ENCODE measurements around the gene B3GALT6. TPM values are rescaled to one million over a fixed set of nuclear protein-coding genes. Genes with fewer than 3 reads are reported as not detected.

Gene B3GALT6
- total RNA-seq, 1 experiment from 2014 or later = 46.4 TPM

- H3K9me3 ChIP-seq (ENCODE audit: control insufficient read depth, insufficient read depth, low read depth, low read length) = no peaks in the 10 kb centered on the region
- in situ Hi-C loops (cut with HindIII; ENCODE audit: low pct_unique_long_range_greater_than_20kb, low sequenced_read_pairs) (no loop called here), intact Hi-C loops (cut with micrococcal nuclease; ENCODE audit: unreplicated experiment) (loop anchor here (5.0 kb wide), 1 partner anchor 129 kb away; no protein-coding TSS in a partner anchor)
- H3K4me3 ChIP-seq (ENCODE audit: low read depth in 2 of 2, low read length in 2 of 2) = no peak overlapping the region
- CTCF ChIA-PET = interaction anchor here (0.6 to 1.2 kb wide), 3 partner anchors 129 to 268 kb away, joined by 4 to 6 read pairs (median 5); no protein-coding TSS in a partner anchor
- H3K27me3 ChIP-seq (ENCODE audit: control insufficient read depth, insufficient read depth, low read length) = no peaks in the 10 kb centered on the region
- peaks cover 19% of the 10 kb centered on the region for H3K4me1 ChIP-seq (ENCODE audit: control insufficient read depth, insufficient read depth, low read length)
- TF ChIP-seq POLR2AphosphoS5 (IDR thresholded peaks at IDR 0.05; ENCODE audit: low read depth, low read length) (no peak), CTCF (IDR thresholded peaks at IDR 0.05) (no peak), TCF7L2 (IDR thresholded peaks at IDR 0.05; ENCODE audit: low read depth, low read length) (no peak)
- BruUV-seq (replicated peaks) = no TSS peak
- H3K27ac ChIP-seq (ENCODE audit: low read length) = no peak overlapping the region; the same call in 1 of the 2 replicates
- DNase-seq (ENCODE audit: low read depth, low spot score) (no peak), ATAC-seq (no peak)
- H3K36me3 ChIP-seq (ENCODE audit: control insufficient read depth, insufficient read depth, low read length) = no peaks in the 10 kb centered on the region
- POLR2A ChIA-PET = interaction anchor here (0.7 kb wide), 1 partner anchor 13 kb away, joined by 5 read pairs; no protein-coding TSS in a partner anchor
These were observed 18.8 kb downstream of the B3GALT6 start for GRCh38 chr1:1250786-1251284.

- in situ Hi-C loops (cut with HindIII; ENCODE audit: low pct_unique_long_range_greater_than_20kb, low sequenced_read_pairs) (no loop called here), intact Hi-C loops (cut with micrococcal nuclease; ENCODE audit: unreplicated experiment) (loop anchor here (5.0 kb wide), 1 partner anchor 131 kb away; no protein-coding TSS in a partner anchor)
- Histone ChIP-seq H3K4me1 (ENCODE audit: control insufficient read depth, insufficient read depth, low read length) (0 out of 2 replicates have a peak, but pooled peaks cover 4% of the 10 kb centered on the region), H3K4me3 (ENCODE audit: low read depth in 2 of 2, low read length in 2 of 2) (no peak overlapping the region), H3K27ac (ENCODE audit: low read length) (no peak overlapping the region), H3K9me3 (ENCODE audit: control insufficient read depth, insufficient read depth, low read depth, low read length) (no peaks in the 10 kb centered on the region), H3K36me3 (ENCODE audit: control insufficient read depth, insufficient read depth, low read length) (no peaks in the 10 kb centered on the region), H3K27me3 (ENCODE audit: control insufficient read depth, insufficient read depth, low read length) (no peaks in the 10 kb centered on the region)
- no TSS peak for BruUV-seq (replicated peaks)
- ChIA-PET POLR2A (no interaction called here), CTCF (no interaction called here)
- DNase-seq (ENCODE audit: low read depth, low spot score) (no peak), ATAC-seq (no peak)
- TF ChIP-seq SIN3A (IDR thresholded peaks at IDR 0.05; ENCODE audit: borderline replicate concordance, insufficient read depth, low read depth, low read length) (no peak), POLR2AphosphoS5 (IDR thresholded peaks at IDR 0.05; ENCODE audit: low read depth, low read length) (no peak), CTCF (IDR thresholded peaks at IDR 0.05) (no peak)
These were observed 21.3 kb downstream of the B3GALT6 start for GRCh38 chr1:1253314-1253713.

GRCh38 chr1:1253972-1254666 is 22.1 kb downstream of the B3GALT6 start:
- no TSS peak for BruUV-seq (replicated peaks)
- POLR2A ChIA-PET = no interaction called here
- DNase-seq (ENCODE audit: low read depth, low spot score) (no peak), ATAC-seq (no peak)
- H3K27me3 ChIP-seq (ENCODE audit: control insufficient read depth, insufficient read depth, low read length) = no peaks in the 10 kb centered on the region
- intact Hi-C loops (cut with micrococcal nuclease; ENCODE audit: unreplicated experiment) = loop anchor here (5.0 kb wide), 1 partner anchor 132 kb away; no protein-coding TSS in a partner anchor
- TF ChIP-seq REST (IDR thresholded peaks at IDR 0.05; ENCODE audit: insufficient read depth in 1 of 2, low read depth in 2 of 2, low read length in 1 of 2) (no peak), POLR2AphosphoS5 (IDR thresholded peaks at IDR 0.05; ENCODE audit: low read depth, low read length) (no peak), CTCF (IDR thresholded peaks at IDR 0.05) (no peak), SIN3A (IDR thresholded peaks at IDR 0.05; ENCODE audit: borderline replicate concordance, insufficient read depth, low read depth, low read length) (no peak), TCF7L2 (IDR thresholded peaks at IDR 0.05; ENCODE audit: low read depth, low read length) (no peak)
- no peaks in the 10 kb centered on the region for H3K9me3 ChIP-seq (ENCODE audit: control insufficient read depth, insufficient read depth, low read depth, low read length)
- no peak overlapping the region for H3K27ac ChIP-seq (ENCODE audit: low read length)
- 0 out of 2 replicates have a peak, but pooled peaks cover 4% of the 10 kb centered on the region for H3K4me1 ChIP-seq (ENCODE audit: control insufficient read depth, insufficient read depth, low read length)
- CTCF ChIA-PET = no interaction called here
- H3K36me3 ChIP-seq (ENCODE audit: control insufficient read depth, insufficient read depth, low read length) = no peaks in the 10 kb centered on the region
- in situ Hi-C loops (cut with HindIII; ENCODE audit: low pct_unique_long_range_greater_than_20kb, low sequenced_read_pairs) = no loop called here
- H3K4me3 ChIP-seq (ENCODE audit: low read depth in 2 of 2, low read length in 2 of 2) = no peak overlapping the region

All from Panc1 (cell line).